HG03378 (cell line): Measurements from ENCODE around the gene TCEAL8.
"Not testable (repeated sequence)": the region's sequence is repeated elsewhere in the genome, so short reads cannot be mapped to it uniquely, and the experiment has no call there.

Experiments used
- ATAC-seq: cut with Tn5 transposase; IDR thresholded peaks from one replicate; pipeline ENCODE4 v1.9.1; 2021; ENCODE audit warnings: mild to moderate bottlenecking, moderate library complexity; ENCODE audit not compliant: unreplicated experiment

The TCEAL8 gene, protein sequence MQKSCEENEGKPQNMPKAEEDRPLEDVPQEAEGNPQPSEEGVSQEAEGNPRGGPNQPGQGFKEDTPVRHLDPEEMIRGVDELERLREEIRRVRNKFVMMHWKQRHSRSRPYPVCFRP

DNA sequence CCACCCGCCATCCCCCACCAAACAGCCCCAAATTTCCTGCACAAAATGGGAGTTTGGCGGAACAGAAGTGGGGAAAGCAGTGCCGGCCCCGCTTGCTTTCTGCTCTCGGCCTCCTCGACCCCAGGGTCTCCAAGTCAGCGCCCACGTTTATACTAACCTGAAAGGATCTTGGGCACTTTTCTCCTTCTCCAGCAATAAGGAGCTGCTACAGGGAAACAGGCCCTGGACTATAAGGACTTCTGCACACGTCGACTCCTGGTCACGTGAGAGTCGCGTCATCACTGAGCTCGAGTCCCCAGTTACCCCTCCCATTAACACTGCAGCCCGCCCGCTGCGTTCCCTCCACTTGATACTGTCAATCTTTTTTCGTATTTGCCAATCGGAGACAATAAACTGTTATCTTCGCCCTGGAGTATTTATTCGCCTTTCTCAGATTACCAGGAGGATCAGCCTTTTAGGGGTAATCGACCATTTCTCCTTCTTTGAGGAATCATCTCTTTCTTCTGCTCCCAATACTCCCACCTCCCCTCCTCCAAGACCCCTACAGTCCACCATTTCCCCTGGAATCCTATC is at the start of gene TCEAL8:
Gene TCEAL8, minus strand, starts transcription at position 235 of the 573 bp plus-strand sequence. CDS start 1,176 bp downstream, outside the sequence.
- ATAC-seq, result peak; percentile 92

DNA sequence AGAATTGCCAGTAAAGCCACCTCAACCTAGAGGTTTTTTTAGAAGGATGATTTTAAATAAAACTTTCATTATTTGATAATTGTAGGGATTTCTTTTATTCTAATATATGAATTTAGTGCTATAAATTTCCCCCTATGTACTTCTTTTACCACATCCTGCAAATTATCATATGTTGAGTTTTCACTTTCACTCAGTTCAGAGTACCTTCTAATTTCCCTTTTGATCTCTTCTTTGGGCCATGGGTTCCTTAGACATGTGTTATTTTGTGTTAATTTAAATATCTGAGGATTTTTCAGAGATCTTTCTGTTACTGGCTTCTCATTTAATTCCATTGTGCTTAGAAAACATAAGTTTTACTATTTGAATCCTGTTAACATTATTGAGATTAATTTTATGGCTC is 49.8 kb upstream of the TCEAL8 start:
- ATAC-seq, result no peak

DNA sequence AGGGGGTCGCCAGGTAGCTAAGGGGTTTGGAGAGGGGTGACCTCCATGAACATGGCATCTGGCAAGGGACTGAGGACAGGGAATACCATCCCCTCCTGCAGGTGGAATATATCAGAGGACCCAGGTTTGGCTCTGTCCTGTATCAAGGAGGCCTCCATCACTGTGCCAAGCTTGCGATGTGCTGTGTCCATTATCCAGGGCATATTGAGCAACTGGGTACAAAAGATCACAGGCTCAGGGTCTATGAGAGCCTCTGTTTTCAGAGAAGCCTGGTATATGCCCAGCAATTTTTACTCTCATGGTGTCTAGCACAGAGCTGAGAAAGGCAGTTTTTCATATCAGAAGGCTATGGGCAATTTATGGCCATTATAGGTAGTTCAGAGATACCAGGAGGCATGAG is 38.2 kb upstream of the TCEAL8 start:
- no peak for ATAC-seq

- no peak for ATAC-seq
Observed at GRCh38 chrX:103279624-103280023, 24.7 kb upstream of the TCEAL8 start.

DNA sequence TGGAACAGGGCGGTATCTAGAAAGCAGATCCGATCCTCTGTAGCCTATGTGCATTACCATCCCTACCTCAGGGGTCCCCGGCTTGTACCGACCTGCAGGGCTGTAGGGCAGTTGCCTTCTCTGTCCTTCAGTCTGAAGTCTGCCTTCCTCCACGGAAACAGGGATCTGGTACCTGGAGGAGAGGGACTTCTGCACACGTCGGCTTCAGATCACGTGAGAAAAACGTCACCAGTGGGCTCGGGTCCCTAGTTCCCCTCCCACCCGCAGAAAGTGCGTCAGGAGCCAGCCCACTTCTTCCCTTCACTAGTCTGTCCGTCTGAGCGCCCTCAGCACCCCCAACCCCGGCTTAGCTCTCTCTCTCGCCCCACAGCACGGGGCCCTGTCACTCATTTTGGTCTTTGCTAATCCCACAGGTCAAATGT is 21.6 kb upstream of the TCEAL8 start, which contains the start of gene TCEAL5:
Gene TCEAL5, minus strand, starts transcription at position 170 of the 422 bp plus-strand sequence. CDS start 2,187 bp downstream, outside the sequence.
- ATAC-seq, result no peak

- ATAC-seq, result no peak
Observed at GRCh38 chrX:103275947-103276567, 21.1 kb upstream of the TCEAL8 start.

GRCh38 chrX:103274284-103274683 is 19.3 kb upstream of the TCEAL8 start:
- ATAC-seq, result no peak

GRCh38 chrX:103258275-103258674 is 3.3 kb upstream of the TCEAL8 start:
- ATAC-seq, result no peak

DNA sequence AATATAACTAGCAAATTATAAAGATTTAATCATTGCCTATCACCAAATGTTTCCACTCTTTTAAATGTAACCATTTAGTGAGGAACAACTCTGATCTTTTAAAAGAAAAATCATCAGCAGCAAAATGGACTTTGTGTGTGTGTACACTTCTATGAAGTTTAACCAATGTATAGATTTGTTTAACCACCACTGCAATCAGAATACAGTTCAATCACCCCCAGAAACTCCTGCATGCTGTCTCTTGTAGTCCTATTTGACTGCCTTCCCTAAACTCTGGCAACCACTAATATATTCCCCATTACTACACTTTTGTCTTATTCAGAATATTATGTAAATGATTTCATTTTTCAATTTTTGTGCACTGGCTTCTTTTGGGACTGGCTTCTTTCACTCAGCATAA is 1.7 kb upstream of the TCEAL8 start:
- ATAC-seq, result no peak

GRCh38 chrX:103254171-103254824 is 657 bp downstream of the TCEAL8 start:
- ATAC-seq, result no peak

- no peak for ATAC-seq
Observed at GRCh38 chrX:103253608-103254007, 1.3 kb downstream of the TCEAL8 start.

- ATAC-seq, result no peak
Observed at GRCh38 chrX:103250977-103251376, 4.0 kb downstream of the TCEAL8 start.

- no peak for ATAC-seq
Observed at GRCh38 chrX:103249805-103250204, 5.2 kb downstream of the TCEAL8 start.

DNA sequence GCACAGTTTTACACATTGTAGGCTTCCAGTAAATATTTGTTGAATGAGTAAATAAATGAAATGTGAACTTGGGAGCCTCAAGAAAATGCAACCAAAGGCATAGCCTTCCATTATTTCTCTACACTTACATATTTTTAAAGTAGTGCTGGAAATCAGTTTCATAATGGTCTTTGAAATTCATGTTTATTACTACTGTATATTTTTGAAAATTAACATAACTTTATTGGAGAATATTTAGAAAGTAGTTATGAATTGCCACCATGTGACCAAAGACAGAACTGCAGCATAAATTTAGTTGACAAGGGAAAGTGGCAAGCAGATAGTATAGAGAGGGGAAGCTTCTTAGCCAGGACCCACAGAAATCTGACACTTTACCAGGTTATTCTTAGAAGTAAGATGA is 6.4 kb downstream of the TCEAL8 start:
- ATAC-seq, result peak; percentile 59

DNA sequence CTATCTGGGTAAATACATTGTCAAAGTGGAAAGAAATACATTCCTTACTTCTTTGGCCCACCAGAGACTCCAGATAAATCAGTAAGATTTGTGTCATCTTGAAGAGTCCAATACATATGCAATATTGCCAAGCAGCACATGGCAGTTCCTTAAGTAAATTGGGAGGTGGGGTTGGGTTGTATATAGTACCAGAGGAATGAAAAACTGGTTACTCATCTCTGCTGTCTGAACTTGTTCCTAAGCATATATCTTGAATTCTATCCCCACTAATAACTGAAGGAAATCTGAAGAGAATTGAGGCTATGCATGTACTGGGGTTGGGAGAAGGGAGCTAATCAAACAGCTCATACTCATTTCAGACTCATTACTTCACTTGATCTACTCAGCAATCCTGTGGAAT is 14.8 kb downstream of the TCEAL8 start:
- ATAC-seq, result no peak

- ATAC-seq, result no peak
Observed at GRCh38 chrX:103236296-103236695, 18.7 kb downstream of the TCEAL8 start.

DNA sequence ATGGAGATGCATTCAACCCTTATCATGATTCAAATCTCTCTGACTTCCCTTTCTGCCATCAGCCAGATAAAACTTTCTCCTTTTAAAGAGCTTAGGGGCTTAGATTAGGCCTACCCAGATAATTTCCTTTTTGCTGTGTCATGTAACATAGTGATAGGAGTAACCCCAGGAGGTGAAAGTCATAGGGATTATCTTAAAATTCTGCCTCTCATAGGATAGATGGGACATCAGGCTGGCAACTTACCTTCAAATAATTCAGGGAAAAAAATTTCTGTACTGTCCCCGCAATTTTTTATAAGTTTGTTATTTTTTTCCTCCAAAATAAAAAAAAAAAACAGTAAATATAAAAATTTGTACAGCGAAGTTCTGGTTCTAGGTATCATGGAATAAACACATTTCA is 19.3 kb downstream of the TCEAL8 start:
- ATAC-seq, result not testable (repeated sequence)

- ATAC-seq, result no peak
Observed at GRCh38 chrX:103234869-103235268, 20.1 kb downstream of the TCEAL8 start.

DNA sequence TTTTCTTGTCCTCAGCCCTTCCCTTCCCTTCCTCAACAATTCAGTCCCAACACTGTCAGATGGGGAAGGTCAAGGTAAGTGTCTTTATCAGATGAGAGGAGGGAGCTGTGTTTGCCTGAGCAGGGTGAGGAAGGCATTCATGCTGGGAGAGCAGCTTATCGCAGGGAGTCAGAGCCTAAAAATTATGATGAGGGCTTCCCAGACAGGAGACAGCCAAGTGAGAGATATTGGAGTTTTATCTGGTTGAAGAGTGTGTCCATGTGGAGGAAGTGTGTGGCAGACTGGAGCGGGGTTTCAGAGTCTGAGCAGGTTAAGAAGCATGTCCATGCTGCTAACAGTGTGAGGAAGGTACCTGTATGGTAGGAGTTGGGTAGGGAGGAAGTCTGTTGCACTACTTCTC is 21.7 kb downstream of the TCEAL8 start:
- ATAC-seq, result no peak

GRCh38 chrX:103225918-103226317 is 29.0 kb downstream of the TCEAL8 start:
- not testable (repeated sequence) for ATAC-seq

DNA sequence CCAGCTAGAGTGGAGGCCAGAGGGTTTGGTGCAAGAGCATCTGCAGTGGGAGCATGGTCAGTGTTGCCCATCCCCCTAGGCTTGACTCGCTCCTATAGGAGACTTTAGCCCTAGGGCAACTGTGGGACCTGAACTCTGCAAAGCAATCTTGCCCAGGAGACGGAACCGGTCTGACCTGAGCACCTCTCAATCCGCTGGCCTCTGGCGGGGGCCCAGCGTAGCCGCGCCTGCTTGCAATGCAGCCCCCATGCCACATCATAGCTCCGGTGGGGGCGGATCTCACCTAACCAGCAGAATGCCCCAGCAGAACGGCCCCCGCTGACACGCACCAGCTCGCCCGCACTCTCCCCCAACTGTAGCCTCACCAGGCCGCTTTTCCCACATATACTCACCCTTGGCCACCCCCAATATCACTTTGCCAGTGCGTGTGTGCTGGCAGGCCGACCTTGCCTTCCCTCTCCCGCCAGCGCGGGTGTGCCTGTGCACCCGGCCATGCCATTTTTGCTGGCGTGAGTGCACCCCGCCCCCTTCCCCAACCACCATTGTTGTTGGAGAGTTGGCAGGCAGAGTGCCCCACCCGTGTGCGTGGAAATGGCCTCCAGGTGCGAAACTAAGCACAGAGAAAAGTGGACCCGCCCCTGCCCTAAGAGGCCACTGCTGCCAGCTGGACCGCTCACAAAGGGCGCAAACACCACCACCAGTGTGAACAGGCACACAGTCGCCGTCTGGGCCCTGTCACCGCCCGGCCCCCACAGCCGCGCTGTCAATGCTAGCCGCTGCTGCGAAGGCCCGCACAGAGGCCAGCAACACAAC is 34.2 kb downstream of the TCEAL8 start:
- no peak for ATAC-seq
